ENCODE results near the gene ABHD3. TPM values are rescaled to one million over a fixed set of nuclear protein-coding genes. Genes with fewer than 3 reads are reported as not detected.

Gene ABHD3
- polyA plus RNA-seq, 1 donor from 2014 or later = 7.9 TPM

DNA sequence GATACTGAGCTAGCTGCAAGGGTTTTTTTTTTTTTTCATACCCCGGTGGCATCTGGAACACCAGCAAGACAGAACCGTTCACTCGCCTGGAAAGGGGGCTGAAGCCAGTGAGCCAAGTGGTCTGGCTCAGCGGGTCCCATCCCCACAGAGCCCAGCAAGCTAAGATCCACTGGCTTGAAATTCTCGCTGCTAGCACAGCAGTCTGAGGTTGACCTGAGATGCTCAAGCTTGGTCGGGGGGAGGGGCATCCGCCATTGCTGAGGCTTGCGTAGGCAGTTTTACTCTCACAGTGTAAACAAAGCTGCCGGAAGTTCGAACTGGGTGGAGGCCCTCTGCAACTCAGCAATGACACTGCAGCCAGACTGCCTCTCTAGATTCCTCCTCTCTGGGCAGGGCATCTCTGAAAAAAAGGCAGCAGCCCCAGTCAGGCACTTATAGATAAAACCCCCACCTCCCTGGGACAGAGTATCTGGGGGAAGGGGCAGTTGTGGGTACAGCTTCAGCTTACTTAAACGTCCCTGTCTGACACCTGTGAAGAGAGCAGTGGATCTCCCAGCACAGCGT lies 31.0 kb upstream of the ABHD3 start:
- no peak overlapping the region for H3K9ac ChIP-seq (ENCODE audit: low read length)

DNA sequence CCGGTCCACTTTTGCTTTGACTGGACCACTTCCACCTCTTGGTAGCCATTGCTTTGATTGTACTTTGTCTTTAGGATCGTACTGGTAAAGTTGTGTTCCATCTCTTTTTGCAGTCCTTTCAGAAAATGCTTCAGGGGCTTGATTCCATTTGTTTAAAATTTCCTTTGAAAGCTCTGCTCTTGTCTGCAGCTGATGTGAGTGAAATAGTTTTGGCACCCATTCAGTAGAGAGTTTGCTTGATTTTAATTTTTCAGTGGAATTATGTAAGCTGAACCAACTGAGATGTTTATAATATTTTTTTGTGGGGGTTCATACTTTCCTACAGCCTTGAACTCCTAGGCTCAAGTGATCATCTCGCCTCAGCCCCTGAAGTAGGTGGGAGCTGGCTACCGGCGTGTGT lies 28.4 kb upstream of the ABHD3 start:
- Histone ChIP-seq H3K9me3 (ENCODE audit: low read length) (no peaks in the 10 kb centered on the region), H3K9ac (ENCODE audit: low read length) (no peak overlapping the region), H3F3A (ENCODE audit: insufficient read depth, low read length, poor library complexity, severe bottlenecking) (no peaks in the 10 kb centered on the region), H3K4me3 (ENCODE audit: low read length) (no peak overlapping the region), H3K79me2 (replicated peaks; ENCODE audit: insufficient read depth, low read length) (no peaks in the 10 kb centered on the region), H3K9me2 (ENCODE audit: insufficient read depth, low read length) (no peaks in the 10 kb centered on the region), H3K27me3 (ENCODE audit: insufficient read depth, low read depth, low read length) (no peaks in the 10 kb centered on the region), H2AFZ (ENCODE audit: low read depth, low read length) (no peak overlapping the region), H3K4me2 (ENCODE audit: low read length) (no peak overlapping the region), H4K20me1 (ENCODE audit: insufficient read depth) (no peaks in the 10 kb centered on the region), H3K27ac (ENCODE audit: low read length) (no peak overlapping the region), H3K36me3 (ENCODE audit: insufficient read depth, low read length) (no peaks in the 10 kb centered on the region)
- TF ChIP-seq RAD21 (conservative IDR thresholded peaks at IDR 0.05) (no peak), POLR2AphosphoS5 (IDR thresholded peaks at IDR 0.05) (no peak), EP300 (conservative IDR thresholded peaks at IDR 0.05; ENCODE audit: poor library complexity, severe bottlenecking) (no peak), EZH2 (IDR thresholded peaks at IDR 0.05; ENCODE audit: borderline replicate concordance, insufficient read depth, low read length, poor library complexity, severe bottlenecking) (no peak), SMC3 (conservative IDR thresholded peaks at IDR 0.05; ENCODE audit: poor library complexity) (no peak), TAF1 (IDR thresholded peaks at IDR 0.05; ENCODE audit: low read depth) (no peak), MXI1 (conservative IDR thresholded peaks at IDR 0.05; ENCODE audit: poor library complexity, severe bottlenecking) (no peak)
- TF ChIP-seq, protein P1, sequence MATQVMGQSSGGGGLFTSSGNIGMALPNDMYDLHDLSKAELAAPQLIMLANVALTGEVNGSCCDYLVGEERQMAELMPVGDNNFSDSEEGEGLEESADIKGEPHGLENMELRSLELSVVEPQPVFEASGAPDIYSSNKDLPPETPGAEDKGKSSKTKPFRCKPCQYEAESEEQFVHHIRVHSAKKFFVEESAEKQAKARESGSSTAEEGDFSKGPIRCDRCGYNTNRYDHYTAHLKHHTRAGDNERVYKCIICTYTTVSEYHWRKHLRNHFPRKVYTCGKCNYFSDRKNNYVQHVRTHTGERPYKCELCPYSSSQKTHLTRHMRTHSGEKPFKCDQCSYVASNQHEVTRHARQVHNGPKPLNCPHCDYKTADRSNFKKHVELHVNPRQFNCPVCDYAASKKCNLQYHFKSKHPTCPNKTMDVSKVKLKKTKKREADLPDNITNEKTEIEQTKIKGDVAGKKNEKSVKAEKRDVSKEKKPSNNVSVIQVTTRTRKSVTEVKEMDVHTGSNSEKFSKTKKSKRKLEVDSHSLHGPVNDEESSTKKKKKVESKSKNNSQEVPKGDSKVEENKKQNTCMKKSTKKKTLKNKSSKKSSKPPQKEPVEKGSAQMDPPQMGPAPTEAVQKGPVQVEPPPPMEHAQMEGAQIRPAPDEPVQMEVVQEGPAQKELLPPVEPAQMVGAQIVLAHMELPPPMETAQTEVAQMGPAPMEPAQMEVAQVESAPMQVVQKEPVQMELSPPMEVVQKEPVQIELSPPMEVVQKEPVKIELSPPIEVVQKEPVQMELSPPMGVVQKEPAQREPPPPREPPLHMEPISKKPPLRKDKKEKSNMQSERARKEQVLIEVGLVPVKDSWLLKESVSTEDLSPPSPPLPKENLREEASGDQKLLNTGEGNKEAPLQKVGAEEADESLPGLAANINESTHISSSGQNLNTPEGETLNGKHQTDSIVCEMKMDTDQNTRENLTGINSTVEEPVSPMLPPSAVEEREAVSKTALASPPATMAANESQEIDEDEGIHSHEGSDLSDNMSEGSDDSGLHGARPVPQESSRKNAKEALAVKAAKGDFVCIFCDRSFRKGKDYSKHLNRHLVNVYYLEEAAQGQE (IDR thresholded peaks at IDR 0.05; ENCODE audit: borderline replicate concordance) = no peak
- TF ChIP-seq, protein P2, sequence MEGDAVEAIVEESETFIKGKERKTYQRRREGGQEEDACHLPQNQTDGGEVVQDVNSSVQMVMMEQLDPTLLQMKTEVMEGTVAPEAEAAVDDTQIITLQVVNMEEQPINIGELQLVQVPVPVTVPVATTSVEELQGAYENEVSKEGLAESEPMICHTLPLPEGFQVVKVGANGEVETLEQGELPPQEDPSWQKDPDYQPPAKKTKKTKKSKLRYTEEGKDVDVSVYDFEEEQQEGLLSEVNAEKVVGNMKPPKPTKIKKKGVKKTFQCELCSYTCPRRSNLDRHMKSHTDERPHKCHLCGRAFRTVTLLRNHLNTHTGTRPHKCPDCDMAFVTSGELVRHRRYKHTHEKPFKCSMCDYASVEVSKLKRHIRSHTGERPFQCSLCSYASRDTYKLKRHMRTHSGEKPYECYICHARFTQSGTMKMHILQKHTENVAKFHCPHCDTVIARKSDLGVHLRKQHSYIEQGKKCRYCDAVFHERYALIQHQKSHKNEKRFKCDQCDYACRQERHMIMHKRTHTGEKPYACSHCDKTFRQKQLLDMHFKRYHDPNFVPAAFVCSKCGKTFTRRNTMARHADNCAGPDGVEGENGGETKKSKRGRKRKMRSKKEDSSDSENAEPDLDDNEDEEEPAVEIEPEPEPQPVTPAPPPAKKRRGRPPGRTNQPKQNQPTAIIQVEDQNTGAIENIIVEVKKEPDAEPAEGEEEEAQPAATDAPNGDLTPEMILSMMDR (IDR thresholded peaks at IDR 0.05; ENCODE audit: poor library complexity, severe bottlenecking) = no peak

More for the DNA sequence above, 31.0 kb upstream of the ABHD3 start:
- Histone ChIP-seq H2AFZ (ENCODE audit: low read depth, low read length) (no peak overlapping the region), H3K9me2 (ENCODE audit: insufficient read depth, low read length) (no peaks in the 10 kb centered on the region), H3K36me3 (ENCODE audit: insufficient read depth, low read length) (no peaks in the 10 kb centered on the region), H3K9me3 (ENCODE audit: low read length) (no peaks in the 10 kb centered on the region), H3K4me2 (ENCODE audit: low read length) (no peak overlapping the region), H3F3A (ENCODE audit: insufficient read depth, low read length, poor library complexity, severe bottlenecking) (no peaks in the 10 kb centered on the region), H3K27ac (ENCODE audit: low read length) (no peak overlapping the region), H4K20me1 (ENCODE audit: insufficient read depth) (no peaks in the 10 kb centered on the region), H3K4me3 (ENCODE audit: low read length) (no peak overlapping the region), H3K27me3 (ENCODE audit: insufficient read depth, low read depth, low read length) (no peaks in the 10 kb centered on the region), H3K79me2 (replicated peaks; ENCODE audit: insufficient read depth, low read length) (no peaks in the 10 kb centered on the region)
- TF ChIP-seq SMC3 (conservative IDR thresholded peaks at IDR 0.05; ENCODE audit: poor library complexity) = no peak
- TF ChIP-seq POLR2AphosphoS5 (IDR thresholded peaks at IDR 0.05) = no peak
- TF ChIP-seq RAD21 (conservative IDR thresholded peaks at IDR 0.05) = no peak
- TF ChIP-seq, protein P1 (IDR thresholded peaks at IDR 0.05; ENCODE audit: borderline replicate concordance) = no peak
- TF ChIP-seq MXI1 (conservative IDR thresholded peaks at IDR 0.05; ENCODE audit: poor library complexity, severe bottlenecking) = no peak
- TF ChIP-seq EP300 (conservative IDR thresholded peaks at IDR 0.05; ENCODE audit: poor library complexity, severe bottlenecking) = no peak
- TF ChIP-seq, protein P2 (IDR thresholded peaks at IDR 0.05; ENCODE audit: poor library complexity, severe bottlenecking) = no peak
- no peak for TF ChIP-seq EZH2 (IDR thresholded peaks at IDR 0.05; ENCODE audit: borderline replicate concordance, insufficient read depth, low read length, poor library complexity, severe bottlenecking)
- TF ChIP-seq TAF1 (IDR thresholded peaks at IDR 0.05; ENCODE audit: low read depth) = no peak

Data from neural cell (in vitro differentiated cells).